Measurements from ENCODE around the gene GATB.

DNA sequence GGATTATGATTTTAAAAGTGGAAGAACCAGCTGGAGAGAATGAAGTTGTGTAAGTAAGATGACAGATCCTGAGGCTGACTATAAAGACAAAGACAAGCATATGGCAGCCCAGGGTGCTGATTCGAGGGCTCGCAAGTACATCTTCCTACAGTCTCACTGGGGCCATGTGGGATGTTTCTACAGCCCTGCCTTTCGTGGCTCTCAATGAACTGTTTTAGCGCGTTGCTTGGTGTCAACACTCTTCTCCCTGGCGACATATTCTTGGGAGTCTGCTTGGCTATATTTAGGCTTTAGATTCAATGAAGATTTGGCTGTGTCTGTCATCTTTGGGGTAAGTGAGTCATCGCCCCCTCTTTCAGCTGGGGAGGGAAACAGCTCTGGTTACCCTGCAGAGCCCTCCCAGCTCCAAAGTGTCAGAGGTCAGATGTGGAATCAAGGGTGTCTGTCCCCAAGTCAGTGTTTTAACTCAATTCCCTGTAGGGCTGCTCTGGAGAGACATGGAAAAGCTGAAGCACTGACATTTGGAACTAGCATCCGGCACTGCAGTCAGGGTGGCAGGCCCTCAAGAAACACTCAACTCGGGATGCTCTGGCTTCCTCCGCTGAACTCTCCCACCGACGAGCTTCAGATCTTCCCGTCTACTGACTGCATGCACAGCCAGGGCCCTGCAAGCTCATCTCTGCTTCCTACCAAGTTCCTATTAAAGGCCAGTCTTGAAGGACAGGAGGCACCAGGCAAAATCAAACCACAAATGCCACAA lies 65.7 kb downstream of the GATB start:
- no peak for TF ChIP-seq ESRRG (CRISPR knock-in tag; IDR thresholded peaks at IDR 0.05)
- no peak for TF ChIP-seq OSR1 (CRISPR knock-in tag; IDR thresholded peaks at IDR 0.05)
- no peak for TF ChIP-seq RARB (CRISPR knock-in tag; IDR thresholded peaks at IDR 0.05)
- no peak for TF ChIP-seq PATZ1 (CRISPR knock-in tag; IDR thresholded peaks at IDR 0.05; ENCODE audit: borderline replicate concordance)
- TF ChIP-seq POU6F1 (CRISPR knock-in tag; IDR thresholded peaks at IDR 0.05; ENCODE audit: borderline replicate concordance, low read depth), result no peak
- TF ChIP-seq ISL1 (CRISPR knock-in tag; IDR thresholded peaks at IDR 0.05), result no peak
- no peak for TF ChIP-seq CREB5 (CRISPR knock-in tag; IDR thresholded peaks at IDR 0.05; ENCODE audit: low read depth)
